Measurements from ENCODE around the gene FBXW8. TPM values are rescaled to one million over a fixed set of nuclear protein-coding genes. Genes with fewer than 3 reads are reported as not detected.

FBXW8 gene
- total RNA-seq, 1 experiment from 2014 or later, result 12.1 TPM

- no peak overlapping the region for H2AFZ ChIP-seq (ENCODE audit: low read length)
- no peak overlapping the region for H3K4me3 ChIP-seq (ENCODE audit: low read length)
- H3K4me1 ChIP-seq (ENCODE audit: insufficient read depth, low read length), result peaks cover 11% of the 10 kb centered on the region; the same call in 1 of the 2 replicates
- intact Hi-C loops (cut with micrococcal nuclease), result no loop called here
- DNase-seq (no peak), ATAC-seq (no peak)
- BruUV-seq (replicated peaks), result no TSS peak
- ChIA-PET POLR2A (ENCODE audit: unreplicated experiment) (no interaction called here), CTCF (no interaction called here)
- no peak overlapping the region for H3K4me2 ChIP-seq (ENCODE audit: low read length)
- no peaks in the 10 kb centered on the region for H3F3A ChIP-seq (ENCODE audit: low read length, unreplicated experiment)
- no peaks in the 10 kb centered on the region for H3K9me3 ChIP-seq (ENCODE audit: low read length)
- H3K36me3 ChIP-seq (ENCODE audit: low read depth, low read length), result no peaks in the 10 kb centered on the region
- no peaks in the 10 kb centered on the region for H4K20me1 ChIP-seq (ENCODE audit: low read length)
- H3K9me2 ChIP-seq (replicated peaks; ENCODE audit: low read length), result no peaks in the 10 kb centered on the region
- no peak overlapping the region for H3K9ac ChIP-seq (ENCODE audit: low read length)
- H3K27ac ChIP-seq (ENCODE audit: low read length), result no peak overlapping the region
- peaks cover 6% of the 10 kb centered on the region; the same call in 1 of the 2 replicates for H3K27me3 ChIP-seq (ENCODE audit: low read length)
- TF ChIP-seq EZH2 (IDR thresholded peaks at IDR 0.05; ENCODE audit: low read length, unreplicated experiment) (no peak), EZH2phosphoT487 (IDR thresholded peaks at IDR 0.05; ENCODE audit: borderline replicate concordance, low read length) (no peak), CTCF (conservative IDR thresholded peaks at IDR 0.05; ENCODE audit: low read depth, low read length) (no peak)
- no peaks in the 10 kb centered on the region for H3K79me2 ChIP-seq (ENCODE audit: low read length)
These were observed 36.3 kb upstream of the FBXW8 start for GRCh38 chr12:116874324-116874995.

GRCh38 chr12:116876151-116876869 is 34.4 kb upstream of the FBXW8 start:
- H3K27ac ChIP-seq (ENCODE audit: low read length), result no peak overlapping the region
- H3F3A ChIP-seq (ENCODE audit: low read length, unreplicated experiment), result no peaks in the 10 kb centered on the region
- H4K20me1 ChIP-seq (ENCODE audit: low read length), result no peaks in the 10 kb centered on the region
- no peak overlapping the region for H3K4me3 ChIP-seq (ENCODE audit: low read length)
- no TSS peak for BruUV-seq (replicated peaks)
- CTCF ChIA-PET, result no interaction called here
- H3K4me1 ChIP-seq (ENCODE audit: insufficient read depth, low read length), result peaks cover 22% of the 10 kb centered on the region
- H2AFZ ChIP-seq (ENCODE audit: low read length), result no peak overlapping the region
- H3K4me2 ChIP-seq (ENCODE audit: low read length), result no peak overlapping the region
- no peak for ATAC-seq
- H3K9ac ChIP-seq (ENCODE audit: low read length), result no peak overlapping the region
- peaks cover 16% of the 10 kb centered on the region for H3K27me3 ChIP-seq (ENCODE audit: low read length)
- H3K9me2 ChIP-seq (replicated peaks; ENCODE audit: low read length), result no peaks in the 10 kb centered on the region
- no peaks in the 10 kb centered on the region for H3K79me2 ChIP-seq (ENCODE audit: low read length)
- intact Hi-C loops (cut with micrococcal nuclease), result no loop called here
- no peak for DNase-seq
- no peak for TF ChIP-seq CTCF (conservative IDR thresholded peaks at IDR 0.05; ENCODE audit: low read depth, low read length)
- no peak for TF ChIP-seq EZH2 (IDR thresholded peaks at IDR 0.05; ENCODE audit: low read length, unreplicated experiment)
- no peak for TF ChIP-seq EZH2phosphoT487 (IDR thresholded peaks at IDR 0.05; ENCODE audit: borderline replicate concordance, low read length)
- no peaks in the 10 kb centered on the region for H3K9me3 ChIP-seq (ENCODE audit: low read length)
- POLR2A ChIA-PET (ENCODE audit: unreplicated experiment), result no interaction called here
- no peaks in the 10 kb centered on the region for H3K36me3 ChIP-seq (ENCODE audit: low read depth, low read length)
